IMR-90 (cell line): ENCODE results near the gene TMEM135. TPM values are rescaled to one million over a fixed set of nuclear protein-coding genes. Genes with fewer than 3 reads are reported as not detected.
A peak's percentile ranks its signal among the peaks of the same experiment; 100 is the strongest.

Source experiments
- ATAC-seq: fragments of 200-7000 bp; cut with Tn5 transposase; 2 replicates; pipeline ENCODE4 v1.9.1; 2020; ENCODE audit warnings: low read depth, mild to moderate bottlenecking, moderate library complexity
- BruUV-seq: library from RNA; stranded (reverse); fragments of 400-500 nt; replicated peaks from 2 replicates; lab custom pipeline; 2021; lab: Mats Ljungman, UMichigan
- CTCF ChIA-PET: fragments of 300-600 bp; formaldehyde crosslinking; extraction: SDS; loops from one replicate; lab custom pipeline; 2021; ENCODE audit warnings: antibody characterized with exemption; lab: Yijun Ruan, JAX
- POLR2A ChIA-PET: fragments of 300-600 bp; sonication (Branson Sonifier 250); formaldehyde crosslinking; loops from one replicate; lab custom pipeline; 2022; ENCODE audit warnings: antibody characterized with exemption; ENCODE audit not compliant: unreplicated experiment; lab: Charles Lee
- DNase-seq: peaks from one replicate; pipeline ENCODE4 v3.0.0; 2013
- H2AFZ ChIP-seq: replicated peaks from 2 replicates; pipeline ENCODE3; 2013; ENCODE audit warnings: low read length, mild to moderate bottlenecking; ENCODE audit not compliant: poor library complexity
- H2AK5ac ChIP-seq: 2 replicates; pipeline ENCODE4 v1.6.1; 2013; ENCODE audit warnings: low read depth, low read length, inconsistent platforms
- H2AK9ac ChIP-seq: replicated peaks from 2 replicates; pipeline ENCODE3; 2013; ENCODE audit warnings: mild to moderate bottlenecking, low read depth, low read length, moderate library complexity; ENCODE audit not compliant: poor library complexity
- H2BK120ac ChIP-seq: 2 replicates; pipeline ENCODE4 v1.6.1; 2013; ENCODE audit warnings: low read depth, low read length, inconsistent platforms
- H2BK15ac ChIP-seq: 3 replicates; pipeline ENCODE4 v1.6.1; 2013; ENCODE audit warnings: low read depth, low read length, inconsistent platforms
- H2BK20ac ChIP-seq: 2 replicates; pipeline ENCODE4 v1.6.1; 2013; ENCODE audit warnings: low read depth, mild to moderate bottlenecking, inconsistent platforms, low read length, moderate library complexity
- H2BK5ac ChIP-seq: 2 replicates; pipeline ENCODE4 v1.6.1; 2013; ENCODE audit warnings: mild to moderate bottlenecking, low read depth, low read length, inconsistent platforms; ENCODE audit not compliant: poor library complexity, severe bottlenecking
- H3K14ac ChIP-seq: replicated peaks from 2 replicates; pipeline ENCODE4 v1.6.1; 2013; ENCODE audit warnings: low read depth, low read length, inconsistent platforms
- H3K18ac ChIP-seq: 2 replicates; pipeline ENCODE4 v1.6.1; 2013; ENCODE audit warnings: low read depth, low read length, control low read depth
- H3K23ac ChIP-seq: 2 replicates; pipeline ENCODE4 v1.6.1; 2013; ENCODE audit warnings: low read depth, low read length, inconsistent platforms
- H3K27ac ChIP-seq: 2 replicates; pipeline ENCODE4 v1.5.1; 2013; ENCODE audit warnings: mild to moderate bottlenecking, control low read depth, low read length; ENCODE audit not compliant: insufficient read depth
- H3K27me3 ChIP-seq: 2 replicates; pipeline ENCODE4 v1.6.1; 2013; ENCODE audit warnings: low read length; ENCODE audit not compliant: control insufficient read depth, insufficient read depth
- H3K36me3 ChIP-seq: 2 replicates; pipeline ENCODE4 v1.6.1; 2013; ENCODE audit warnings: low read length, mixed read lengths; ENCODE audit not compliant: control insufficient read depth, insufficient read depth
- H3K4ac ChIP-seq: 2 replicates; pipeline ENCODE4 v1.6.1; 2013; ENCODE audit warnings: low read depth, low read length, inconsistent platforms
- H3K4me1 ChIP-seq: 2 replicates; pipeline ENCODE4 v1.6.1; 2013; ENCODE audit warnings: low read length, mixed read lengths; ENCODE audit not compliant: control insufficient read depth, insufficient read depth
- H3K4me2 ChIP-seq: 2 replicates; pipeline ENCODE4 v1.6.1; 2013; ENCODE audit warnings: low read depth, mild to moderate bottlenecking, control low read depth, low read length, moderate library complexity
- H3K4me3 ChIP-seq: 2 replicates; pipeline ENCODE4 v1.5.1; 2013; ENCODE audit warnings: low read depth, mild to moderate bottlenecking, control low read depth, low read length, moderate library complexity; ENCODE audit not compliant: insufficient read depth
- H3K56ac ChIP-seq: 2 replicates; pipeline ENCODE4 v1.6.1; 2013; ENCODE audit warnings: low read length, inconsistent platforms; ENCODE audit not compliant: insufficient read depth; ENCODE audit errors: extremely low read depth
- H3K79me1 ChIP-seq, 2 experiments: 2 replicates each; pipeline ENCODE4 v1.6.1; 2013; ENCODE audit warnings: low read length in 2 of 2, inconsistent platforms in 1 of 2, low read depth in 1 of 2
- H3K9ac ChIP-seq: 2 replicates; pipeline ENCODE4 v1.6.1; 2013; ENCODE audit warnings: low read depth, low read length, control low read depth
- H3K9me1 ChIP-seq: 2 replicates; pipeline ENCODE4 v1.6.1; 2013; ENCODE audit warnings: low read length, inconsistent platforms; ENCODE audit not compliant: insufficient read depth
- H3K9me3 ChIP-seq: 2 replicates; pipeline ENCODE4 v1.6.1; 2013; ENCODE audit warnings: low read length; ENCODE audit not compliant: control insufficient read depth, insufficient read depth
- H4K20me1 ChIP-seq: 2 replicates; pipeline ENCODE4 v1.6.1; 2013; ENCODE audit warnings: low read length, inconsistent platforms; ENCODE audit not compliant: insufficient read depth
- H4K5ac ChIP-seq: 2 replicates; pipeline ENCODE4 v1.6.1; 2013; ENCODE audit warnings: mild to moderate bottlenecking, low read depth, low read length, control low read depth
- H4K8ac ChIP-seq, 2 experiments: 2 replicates each; pipeline ENCODE4 v1.6.1; 2013; ENCODE audit warnings: low read depth in 2 of 2, low read length in 2 of 2, control low read depth in 1 of 2, inconsistent platforms in 1 of 2
- H4K91ac ChIP-seq: 2 replicates; pipeline ENCODE4 v1.6.1; 2013; ENCODE audit warnings: low read depth, low read length, inconsistent platforms; ENCODE audit not compliant: insufficient read depth
- FOS ChIP-seq: fragments of 150-350 bp; IDR thresholded peaks from 2 replicates; pipeline ENCODE4 v1.6.1; 2016; ENCODE audit warnings: low read depth, low read length
- MAZ ChIP-seq: IDR thresholded peaks from 2 replicates; pipeline ENCODE4 v1.6.1; 2012; ENCODE audit warnings: low read depth, mild to moderate bottlenecking, low read length, improper control_type of control experiment, moderate library complexity, borderline replicate concordance
- POLR2A ChIP-seq: IDR thresholded peaks from 2 replicates; pipeline ENCODE4 v1.6.1; 2012; ENCODE audit warnings: mild to moderate bottlenecking, low read depth, low read length
- RCOR1 ChIP-seq: IDR thresholded peaks from 2 replicates; pipeline ENCODE4 v1.6.1; 2012; ENCODE audit warnings: mild to moderate bottlenecking, low read length, improper control_type of control experiment; ENCODE audit not compliant: insufficient replicate concordance
- RFX5 ChIP-seq: IDR thresholded peaks from 2 replicates; pipeline ENCODE4 v1.8.0; 2012; ENCODE audit warnings: low read depth, mild to moderate bottlenecking, low read length, moderate library complexity
- SMC3 ChIP-seq: fragments of 150-350 bp; IDR thresholded peaks from 2 replicates; pipeline ENCODE4 v1.6.1; 2016; ENCODE audit warnings: low read depth, mild to moderate bottlenecking, antibody characterized with exemption, low read length, moderate library complexity
- dilution Hi-C: fragments of 300-500 bp; cut with HindIII; formaldehyde crosslinking; loops from one replicate; pipeline ENCODE4 v1.14.3; 2018; ENCODE audit warnings: low sequenced_read_pairs; ENCODE audit not compliant: unreplicated experiment
- in situ Hi-C: fragments of 300-500 bp; cut with MboI; formaldehyde crosslinking; loops from 3 replicates; pipeline ENCODE4 v1.14.3; 2019; ENCODE audit warnings: low sequenced_read_pairs, inconsistent platforms, mixed read lengths
- intact Hi-C: fragments of 100-400 bp; cut with micrococcal nuclease; formaldehyde crosslinking; loops from 2 replicates; pipeline ENCODE4 v1.10.0; 2022
- polyA plus RNA-seq, 3 experiments: library from polyadenylated mRNA; depleted of rRNA; stranded (reverse); fragments of >200 nt; gene quantifications; 2 replicates each; pipeline ENCODE4 v1.2.3, GENCODE V29; 2012; ENCODE audit warnings: low replicate concordance in 1 of 3
- total RNA-seq: library from RNA; depleted of rRNA; stranded (reverse); fragments of >200 nt; gene quantifications from 2 replicates; pipeline ENCODE4 v1.2.3, GENCODE V29; 2012
- TF ChIP-seq, protein P1 (sequence below): conservative IDR thresholded peaks from 2 replicates; pipeline ENCODE4 v1.5.1; 2012; ENCODE audit warnings: mild to moderate bottlenecking, low read depth, low read length, improper control_type of control experiment

The TMEM135 gene
- total and polyA plus RNA-seq, 2 of the 4 experiments (the other 2 are of a cell fraction) = 3.9 to 5.9 TPM

DNA sequence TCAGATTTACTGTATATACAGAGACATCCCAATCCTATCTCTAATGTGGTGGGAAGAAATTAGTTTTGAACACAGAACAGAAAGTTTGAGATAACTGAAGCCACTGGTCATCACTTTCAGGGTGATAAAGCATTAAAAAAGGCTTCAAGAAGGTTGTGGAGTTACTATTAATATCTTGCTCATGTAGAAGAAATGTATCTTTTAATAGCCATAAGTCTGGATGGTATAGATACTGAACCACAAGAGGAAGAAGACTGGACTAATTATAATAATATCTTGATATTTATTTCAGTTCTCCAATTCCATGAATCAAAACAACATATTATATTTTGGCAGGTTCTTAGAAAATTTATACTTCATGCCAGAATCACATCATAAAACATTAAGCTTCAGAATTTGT, 137.1 kb downstream of the TMEM135 start:
- Histone ChIP-seq H2AFZ (no peak overlapping the region), H2BK120ac (no peak overlapping the region), H3K9me1 (no peaks in the 10 kb centered on the region), H3K27me3 (no peaks in the 10 kb centered on the region), H3K14ac (no peak overlapping the region), H3K9me3 (0 out of 2 replicates have a peak, but pooled peaks cover 2% of the 10 kb centered on the region), H3K27ac (no peak overlapping the region), H3K4ac (no peak overlapping the region), H3K4me3 (no peak overlapping the region), H3K79me1 (peaks cover 0 to 3% of the 10 kb centered on the region in 2 experiments; a peak in 1 of 4 replicates), H3K36me3 (no peaks in the 10 kb centered on the region), H3K18ac (no peak overlapping the region), H4K20me1 (no peaks in the 10 kb centered on the region), H4K91ac (no peak overlapping the region), H3K23ac (peak overlapping the region; percentile 40; the same call in 1 of the 2 replicates), H2BK20ac (no peak overlapping the region), H2AK9ac (no peak overlapping the region), H4K8ac (no peak overlapping the region), H4K5ac (no peak overlapping the region), H3K56ac (no peak overlapping the region), H2BK5ac (no peak overlapping the region), H2BK15ac (no peak overlapping the region), H3K4me1 (peaks cover 2% of the 10 kb centered on the region; the same call in 1 of the 2 replicates), H3K9ac (no peak overlapping the region), H3K4me2 (no peak overlapping the region), H2AK5ac (no peak overlapping the region)
- in situ Hi-C loops (no loop called here), dilution Hi-C loops (no loop called here), intact Hi-C loops (no loop called here)
- ChIA-PET POLR2A (no interaction called here), CTCF (interaction anchor here (0.7 kb wide), 1 partner anchor 18 kb away, joined by 3 read pairs; no protein-coding TSS in a partner anchor)
- BruUV-seq = no TSS peak
- DNase-seq = no peak
- no peak for ATAC-seq
- TF ChIP-seq FOS (no peak), MAZ (no peak), POLR2A (no peak), RFX5 (no peak), SMC3 (no peak), RCOR1 (no peak)
- TF ChIP-seq, protein P1, sequence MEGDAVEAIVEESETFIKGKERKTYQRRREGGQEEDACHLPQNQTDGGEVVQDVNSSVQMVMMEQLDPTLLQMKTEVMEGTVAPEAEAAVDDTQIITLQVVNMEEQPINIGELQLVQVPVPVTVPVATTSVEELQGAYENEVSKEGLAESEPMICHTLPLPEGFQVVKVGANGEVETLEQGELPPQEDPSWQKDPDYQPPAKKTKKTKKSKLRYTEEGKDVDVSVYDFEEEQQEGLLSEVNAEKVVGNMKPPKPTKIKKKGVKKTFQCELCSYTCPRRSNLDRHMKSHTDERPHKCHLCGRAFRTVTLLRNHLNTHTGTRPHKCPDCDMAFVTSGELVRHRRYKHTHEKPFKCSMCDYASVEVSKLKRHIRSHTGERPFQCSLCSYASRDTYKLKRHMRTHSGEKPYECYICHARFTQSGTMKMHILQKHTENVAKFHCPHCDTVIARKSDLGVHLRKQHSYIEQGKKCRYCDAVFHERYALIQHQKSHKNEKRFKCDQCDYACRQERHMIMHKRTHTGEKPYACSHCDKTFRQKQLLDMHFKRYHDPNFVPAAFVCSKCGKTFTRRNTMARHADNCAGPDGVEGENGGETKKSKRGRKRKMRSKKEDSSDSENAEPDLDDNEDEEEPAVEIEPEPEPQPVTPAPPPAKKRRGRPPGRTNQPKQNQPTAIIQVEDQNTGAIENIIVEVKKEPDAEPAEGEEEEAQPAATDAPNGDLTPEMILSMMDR = no peak
